Cardiac muscle cell (in vitro differentiated cells and primary cell): ENCODE results near the gene ARL15. TPM values are rescaled to one million over a fixed set of nuclear protein-coding genes. Genes with fewer than 3 reads are reported as not detected.

Source experiments
- DNase-seq, 2 donors: peaks; one replicate each; pipeline versions ENCODE4 v3.0.0 to v3.0.0-alpha.2; 2010 to 2017; ENCODE audit warnings: low read depth in 1 of 2, low spot score in 1 of 2
- H3K27ac ChIP-seq: fragments of 200-600 bp; sonication (generic); 2 replicates; pipeline ENCODE4 v1.5.1; 2016
- H3K27me3 ChIP-seq: fragments of 200-600 bp; sonication (generic); 2 replicates; pipeline ENCODE4 v1.6.0; 2016; ENCODE audit warnings: control low read depth
- H3K36me3 ChIP-seq: fragments of 200-600 bp; sonication (generic); 2 replicates; pipeline ENCODE4 v1.5.1; 2016; ENCODE audit warnings: control low read depth
- H3K4me1 ChIP-seq: fragments of 200-600 bp; sonication (generic); 2 replicates; pipeline ENCODE4 v1.8.1; 2017; ENCODE audit warnings: low read depth, mild to moderate bottlenecking, mixed run types
- H3K4me3 ChIP-seq: fragments of 200-600 bp; sonication (generic); 2 replicates; pipeline ENCODE4 v1.5.1; 2016; ENCODE audit warnings: mild to moderate bottlenecking
- H3K9me3 ChIP-seq: fragments of 200-600 bp; sonication (generic); 2 replicates; pipeline ENCODE4 v1.5.1; 2017; ENCODE audit warnings: low read depth, mild to moderate bottlenecking, control low read depth
- polyA plus RNA-seq: library from polyadenylated mRNA; unstranded; fragments of >200 nt; fragmentation: Nextera tagmentation; extraction: Ambion mirVana; gene quantifications from 2 replicates; pipeline ENCODE4 v1.2.1, GENCODE V29; 2016
- total RNA-seq: library from RNA; depleted of rRNA; stranded (reverse); fragments of >200 nt; gene quantifications from 2 replicates; pipeline ENCODE4 v1.2.3, GENCODE V29; 2016
- TF ChIP-seq, protein P1 (sequence below): IDR thresholded peaks from 2 replicates; pipeline ENCODE4 v1.5.1; 2012; ENCODE audit warnings: low read depth, mild to moderate bottlenecking, low read length

ARL15 gene
- total and polyA plus RNA-seq, 2 experiments from 2014 or later: 23.2 to 27.4 TPM

DNA sequence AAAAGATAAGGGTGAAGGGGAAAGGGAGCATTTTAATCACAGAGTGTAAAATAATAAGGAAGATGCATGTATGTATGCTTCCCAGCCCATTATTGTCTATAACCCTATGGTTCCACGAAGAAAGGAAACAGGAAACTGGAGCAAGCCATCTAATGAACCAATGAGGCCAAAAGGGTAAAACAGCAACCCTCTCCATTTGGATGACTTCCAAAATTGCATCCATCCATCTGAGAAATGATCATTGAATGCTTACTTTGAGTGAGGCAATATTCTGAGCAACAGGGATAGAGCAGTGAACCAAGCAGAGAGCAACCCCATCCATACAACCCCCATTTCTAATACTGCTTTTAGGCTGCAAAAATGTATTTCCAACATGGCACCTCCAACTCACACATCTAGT lies 46.9 kb downstream of the ARL15 start:
- no peaks in the 10 kb centered on the region for H3K4me1 ChIP-seq
- H3K27ac ChIP-seq: no peak overlapping the region
- no peaks in the 10 kb centered on the region for H3K9me3 ChIP-seq
- no peaks in the 10 kb centered on the region for H3K27me3 ChIP-seq
- TF ChIP-seq, protein P1, sequence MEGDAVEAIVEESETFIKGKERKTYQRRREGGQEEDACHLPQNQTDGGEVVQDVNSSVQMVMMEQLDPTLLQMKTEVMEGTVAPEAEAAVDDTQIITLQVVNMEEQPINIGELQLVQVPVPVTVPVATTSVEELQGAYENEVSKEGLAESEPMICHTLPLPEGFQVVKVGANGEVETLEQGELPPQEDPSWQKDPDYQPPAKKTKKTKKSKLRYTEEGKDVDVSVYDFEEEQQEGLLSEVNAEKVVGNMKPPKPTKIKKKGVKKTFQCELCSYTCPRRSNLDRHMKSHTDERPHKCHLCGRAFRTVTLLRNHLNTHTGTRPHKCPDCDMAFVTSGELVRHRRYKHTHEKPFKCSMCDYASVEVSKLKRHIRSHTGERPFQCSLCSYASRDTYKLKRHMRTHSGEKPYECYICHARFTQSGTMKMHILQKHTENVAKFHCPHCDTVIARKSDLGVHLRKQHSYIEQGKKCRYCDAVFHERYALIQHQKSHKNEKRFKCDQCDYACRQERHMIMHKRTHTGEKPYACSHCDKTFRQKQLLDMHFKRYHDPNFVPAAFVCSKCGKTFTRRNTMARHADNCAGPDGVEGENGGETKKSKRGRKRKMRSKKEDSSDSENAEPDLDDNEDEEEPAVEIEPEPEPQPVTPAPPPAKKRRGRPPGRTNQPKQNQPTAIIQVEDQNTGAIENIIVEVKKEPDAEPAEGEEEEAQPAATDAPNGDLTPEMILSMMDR: no peak
- DNase-seq: no peak
- H3K4me3 ChIP-seq: no peak overlapping the region
- H3K36me3 ChIP-seq: no peaks in the 10 kb centered on the region

DNA sequence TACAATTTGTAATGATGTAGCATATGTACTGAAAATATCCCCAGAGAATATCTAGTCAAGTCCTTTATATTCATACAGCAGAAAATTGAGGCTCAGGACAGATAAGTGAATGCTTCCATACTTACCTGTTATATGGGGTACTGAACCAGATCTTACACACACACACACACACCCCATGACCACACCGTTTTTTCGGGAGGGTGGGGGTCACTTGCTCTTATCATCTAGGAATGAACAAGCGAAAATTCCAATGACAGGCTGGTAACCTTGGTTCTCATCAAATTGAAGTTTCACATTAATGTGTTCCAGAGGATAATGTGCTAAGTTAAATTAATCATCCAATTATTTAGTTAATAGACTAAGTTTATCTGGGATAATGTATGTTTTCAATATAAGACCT lies 48.8 kb downstream of the ARL15 start:
- no peak overlapping the region for H3K27ac ChIP-seq
- no peaks in the 10 kb centered on the region for H3K9me3 ChIP-seq
- DNase-seq: no peak
- TF ChIP-seq, protein P1: no peak
- H3K36me3 ChIP-seq: no peaks in the 10 kb centered on the region
- H3K4me1 ChIP-seq: no peaks in the 10 kb centered on the region
- no peak overlapping the region for H3K4me3 ChIP-seq
- H3K27me3 ChIP-seq: no peaks in the 10 kb centered on the region

DNA sequence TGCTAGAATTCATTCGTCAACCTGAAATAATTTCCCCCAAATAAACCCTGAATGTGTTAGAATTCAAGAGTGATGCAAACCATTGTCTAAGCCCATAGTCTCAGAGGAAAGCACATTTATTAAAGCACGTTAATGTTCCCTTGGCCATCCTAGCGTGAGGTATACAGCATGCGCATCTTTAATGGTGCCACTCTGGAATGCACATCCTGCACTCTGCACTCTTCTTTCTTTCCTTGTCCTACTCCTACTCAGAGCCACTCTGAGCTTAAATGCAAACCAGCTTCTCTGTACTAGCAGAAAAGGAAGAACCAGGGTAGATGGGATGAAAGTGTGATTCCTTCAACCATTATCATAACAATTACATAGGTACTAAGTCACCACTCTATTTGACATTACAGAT lies 50.4 kb downstream of the ARL15 start:
- Histone ChIP-seq H3K27me3 (no peaks in the 10 kb centered on the region), H3K27ac (no peak overlapping the region), H3K4me3 (no peak overlapping the region), H3K4me1 (peaks cover 3% of the 10 kb centered on the region), H3K36me3 (no peaks in the 10 kb centered on the region), H3K9me3 (no peaks in the 10 kb centered on the region)
- TF ChIP-seq, protein P1: no peak
- no peak for DNase-seq

DNA sequence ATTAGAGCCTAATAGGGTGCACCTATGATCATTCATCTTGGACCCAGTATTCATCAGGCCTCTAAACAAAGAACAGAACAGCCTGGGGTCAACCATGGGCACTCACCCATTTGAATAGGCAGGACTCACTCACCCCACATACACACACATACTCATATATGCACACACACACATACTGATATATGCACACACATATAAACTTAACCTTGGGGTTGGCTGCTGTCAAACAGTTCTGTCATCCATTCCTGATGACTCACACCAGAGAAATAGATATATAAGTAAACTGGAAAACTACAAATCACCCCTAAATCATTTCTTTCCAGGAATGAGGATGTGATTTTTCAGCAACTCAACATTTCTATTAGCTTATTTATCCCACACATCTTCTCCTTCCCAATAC lies 51.3 kb downstream of the ARL15 start:
- no peaks in the 10 kb centered on the region for H3K9me3 ChIP-seq
- H3K27me3 ChIP-seq: no peaks in the 10 kb centered on the region
- no peak for DNase-seq
- TF ChIP-seq, protein P1: no peak
- H3K4me3 ChIP-seq: no peak overlapping the region
- H3K4me1 ChIP-seq: peaks cover 7% of the 10 kb centered on the region
- H3K27ac ChIP-seq: no peak overlapping the region
- H3K36me3 ChIP-seq: no peaks in the 10 kb centered on the region

DNA sequence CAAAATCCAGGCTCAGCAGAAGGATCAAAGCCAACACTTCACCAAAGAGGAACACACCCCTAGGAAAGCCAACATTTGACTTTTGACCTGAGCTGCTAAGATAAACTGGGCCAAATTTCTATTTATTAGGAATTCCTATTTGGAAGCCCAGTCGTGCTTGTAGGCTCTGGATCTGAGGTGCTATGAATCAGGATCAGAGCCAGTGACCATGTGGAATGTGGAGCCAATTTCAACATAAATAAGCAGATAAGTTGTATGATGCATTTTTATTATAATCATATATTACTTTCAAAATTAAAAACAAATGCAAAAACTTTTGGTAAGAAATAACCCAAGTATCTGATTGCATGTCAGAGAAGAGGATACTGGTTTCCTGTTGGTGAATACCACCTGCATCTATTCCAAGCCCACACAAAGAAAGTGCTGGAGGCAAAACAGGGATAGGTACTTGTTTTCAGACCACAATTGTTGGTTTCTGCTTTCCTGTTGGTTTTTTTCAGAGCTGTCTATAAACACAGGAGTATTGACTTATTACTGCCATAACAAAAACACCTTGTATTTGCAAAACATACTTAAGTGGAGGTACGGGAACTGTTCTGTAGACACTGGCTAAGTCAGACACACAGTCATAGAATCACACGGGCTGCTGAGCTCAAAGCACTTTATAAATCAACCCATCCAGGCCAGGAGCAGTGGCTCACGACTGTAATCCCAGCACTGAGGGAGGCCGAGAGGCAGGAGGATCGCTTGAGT lies 52.8 kb downstream of the ARL15 start:
- no peaks in the 10 kb centered on the region for H3K27me3 ChIP-seq
- H3K4me3 ChIP-seq: no peak overlapping the region
- no peaks in the 10 kb centered on the region for H3K36me3 ChIP-seq
- H3K4me1 ChIP-seq: peaks cover 14% of the 10 kb centered on the region
- TF ChIP-seq, protein P1: no peak
- no peak overlapping the region for H3K27ac ChIP-seq
- H3K9me3 ChIP-seq: no peaks in the 10 kb centered on the region
- DNase-seq: no peak
